Measurements from ENCODE around the gene UBXN10. TPM values are rescaled to one million over a fixed set of nuclear protein-coding genes. Genes with fewer than 3 reads are reported as not detected.

Gene UBXN10
- total RNA-seq, 4 donors from 2014 or later = 0.16 to 0.68 (median 0.52) TPM

- TF ChIP-seq CTCF (IDR thresholded peaks at IDR 0.05; ENCODE audit: low read depth) = no peak
Observed at GRCh38 chr1:20178634-20179370, 7.1 kb upstream of the UBXN10 start.

- no peak for TF ChIP-seq CTCF (IDR thresholded peaks at IDR 0.05; ENCODE audit: low read depth)
Observed at GRCh38 chr1:20179371-20180128, 6.3 kb upstream of the UBXN10 start.

GRCh38 chr1:20180129-20180843 is 5.6 kb upstream of the UBXN10 start:
- no peak for TF ChIP-seq CTCF (IDR thresholded peaks at IDR 0.05; ENCODE audit: low read depth)

GRCh38 chr1:20180844-20181207 is 5.1 kb upstream of the UBXN10 start:
- no peak for TF ChIP-seq CTCF (IDR thresholded peaks at IDR 0.05; ENCODE audit: low read depth)

- no peak for TF ChIP-seq CTCF (IDR thresholded peaks at IDR 0.05; ENCODE audit: low read depth)
Observed at GRCh38 chr1:20182415-20182814, 3.5 kb upstream of the UBXN10 start.

- TF ChIP-seq CTCF (IDR thresholded peaks at IDR 0.05; ENCODE audit: low read depth) = no peak
Observed at GRCh38 chr1:20183035-20183434, 2.9 kb upstream of the UBXN10 start.

Data from subcutaneous adipose tissue (tissue), 4 donors.